AG08395 (cell line): Measurements from ENCODE around the gene LGI4.

Experiments
- DNase-seq: peaks from one replicate; pipeline ENCODE4 v3.0.0; 2012; ENCODE audit warnings: mixed read lengths, low spot score

Gene LGI4

GRCh38 chr19:35134601-35135242 is at the start of gene LGI4:
TSS of gene LGI4 (minus strand) at chr19:35135059. CDS start at chr19:35134680, 379 bp downstream.
- no peak for DNase-seq

- no peak for DNase-seq
These were observed 49.4 kb upstream of the LGI4 start for GRCh38 chr19:35184267-35184666.

- no peak for DNase-seq
These were observed 46.5 kb upstream of the LGI4 start for GRCh38 chr19:35181387-35181786.

- DNase-seq, result no peak
These were observed 45.0 kb upstream of the LGI4 start for GRCh38 chr19:35179830-35180229.

GRCh38 chr19:35178701-35179100 is 43.8 kb upstream of the LGI4 start:
- no peak for DNase-seq

- no peak for DNase-seq
These were observed 42.8 kb upstream of the LGI4 start for GRCh38 chr19:35177377-35178274.

GRCh38 chr19:35176181-35176570 is 41.3 kb upstream of the LGI4 start:
- no peak for DNase-seq

- no peak for DNase-seq
These were observed 39.4 kb upstream of the LGI4 start for GRCh38 chr19:35174226-35174625.

- no peak for DNase-seq
These were observed 36.9 kb upstream of the LGI4 start for GRCh38 chr19:35171730-35172129.

GRCh38 chr19:35170359-35171061 is 35.7 kb upstream of the LGI4 start:
- DNase-seq, result no peak

GRCh38 chr19:35169221-35169995 is 34.5 kb upstream of the LGI4 start:
- DNase-seq, result no peak

GRCh38 chr19:35168196-35168595 is 33.3 kb upstream of the LGI4 start:
- no peak for DNase-seq

GRCh38 chr19:35167251-35168119 is 32.6 kb upstream of the LGI4 start:
- DNase-seq, result no peak

- no peak for DNase-seq
These were observed 31.5 kb upstream of the LGI4 start for GRCh38 chr19:35166100-35167063.

GRCh38 chr19:35165200-35166058 is 30.6 kb upstream of the LGI4 start:
- DNase-seq, result no peak

- DNase-seq, result no peak
These were observed 29.6 kb upstream of the LGI4 start for GRCh38 chr19:35164418-35164817.

- DNase-seq, result no peak
These were observed 27.8 kb upstream of the LGI4 start for GRCh38 chr19:35162471-35163326.

GRCh38 chr19:35161434-35161743 is 26.5 kb upstream of the LGI4 start:
- no peak for DNase-seq
